ENCODE results near the gene SLC35G2. TPM values are rescaled to one million over a fixed set of nuclear protein-coding genes. Genes with fewer than 3 reads are reported as not detected.

Gene SLC35G2
- total RNA-seq, 2 donors from 2014 or later: 0.74 to 1.2 TPM

DNA sequence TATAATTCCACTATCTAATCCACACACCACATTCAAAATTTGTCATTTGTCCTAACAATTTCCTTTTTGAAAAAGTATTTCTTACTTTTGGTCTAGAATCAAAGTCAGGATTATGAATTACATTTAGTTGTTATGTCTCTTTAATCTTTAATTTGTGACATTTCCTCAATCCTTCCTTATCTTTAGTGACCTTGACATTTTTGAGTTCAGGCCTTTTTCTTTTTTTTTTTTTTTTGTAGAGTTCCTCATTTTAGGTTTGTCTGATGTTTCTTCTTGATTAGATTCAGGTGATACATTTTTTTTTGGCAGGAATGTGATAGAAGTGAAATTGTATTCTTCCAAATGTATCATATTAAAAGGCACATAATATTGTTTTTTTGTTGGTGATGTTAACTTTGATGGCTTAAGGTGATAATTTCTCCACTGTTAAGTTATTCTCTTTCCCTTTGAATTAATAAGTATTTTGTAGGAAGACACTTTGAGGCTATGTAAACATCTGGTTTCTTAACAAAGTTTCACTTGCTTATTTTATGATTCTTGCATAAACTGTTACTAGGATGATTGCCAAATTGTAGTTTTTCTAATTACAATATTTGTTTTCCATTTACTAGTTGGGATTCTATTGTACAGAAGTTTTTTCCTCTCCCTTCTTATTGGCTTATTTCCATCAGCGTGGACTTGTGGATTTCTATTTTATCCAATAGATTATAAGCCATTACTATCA, 16.3 kb downstream of the SLC35G2 start:
- Histone ChIP-seq H3K4me3 (no peak overlapping the region), H3K9ac (ENCODE audit: low read depth in 2 of 2, low read length in 2 of 2) (no peak overlapping the region), H3K9me3 (no peaks in the 10 kb centered on the region), H3K27ac (no peak overlapping the region), H3K36me3 (no peaks in the 10 kb centered on the region), H3K4me1 (no peaks in the 10 kb centered on the region), H3K27me3 (no peaks in the 10 kb centered on the region)
- DNase-seq: no peak
- intact Hi-C loops (cut with DNase I): no loop called here
- TF ChIP-seq, protein P1, sequence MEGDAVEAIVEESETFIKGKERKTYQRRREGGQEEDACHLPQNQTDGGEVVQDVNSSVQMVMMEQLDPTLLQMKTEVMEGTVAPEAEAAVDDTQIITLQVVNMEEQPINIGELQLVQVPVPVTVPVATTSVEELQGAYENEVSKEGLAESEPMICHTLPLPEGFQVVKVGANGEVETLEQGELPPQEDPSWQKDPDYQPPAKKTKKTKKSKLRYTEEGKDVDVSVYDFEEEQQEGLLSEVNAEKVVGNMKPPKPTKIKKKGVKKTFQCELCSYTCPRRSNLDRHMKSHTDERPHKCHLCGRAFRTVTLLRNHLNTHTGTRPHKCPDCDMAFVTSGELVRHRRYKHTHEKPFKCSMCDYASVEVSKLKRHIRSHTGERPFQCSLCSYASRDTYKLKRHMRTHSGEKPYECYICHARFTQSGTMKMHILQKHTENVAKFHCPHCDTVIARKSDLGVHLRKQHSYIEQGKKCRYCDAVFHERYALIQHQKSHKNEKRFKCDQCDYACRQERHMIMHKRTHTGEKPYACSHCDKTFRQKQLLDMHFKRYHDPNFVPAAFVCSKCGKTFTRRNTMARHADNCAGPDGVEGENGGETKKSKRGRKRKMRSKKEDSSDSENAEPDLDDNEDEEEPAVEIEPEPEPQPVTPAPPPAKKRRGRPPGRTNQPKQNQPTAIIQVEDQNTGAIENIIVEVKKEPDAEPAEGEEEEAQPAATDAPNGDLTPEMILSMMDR (IDR thresholded peaks at IDR 0.05): no peak

DNA sequence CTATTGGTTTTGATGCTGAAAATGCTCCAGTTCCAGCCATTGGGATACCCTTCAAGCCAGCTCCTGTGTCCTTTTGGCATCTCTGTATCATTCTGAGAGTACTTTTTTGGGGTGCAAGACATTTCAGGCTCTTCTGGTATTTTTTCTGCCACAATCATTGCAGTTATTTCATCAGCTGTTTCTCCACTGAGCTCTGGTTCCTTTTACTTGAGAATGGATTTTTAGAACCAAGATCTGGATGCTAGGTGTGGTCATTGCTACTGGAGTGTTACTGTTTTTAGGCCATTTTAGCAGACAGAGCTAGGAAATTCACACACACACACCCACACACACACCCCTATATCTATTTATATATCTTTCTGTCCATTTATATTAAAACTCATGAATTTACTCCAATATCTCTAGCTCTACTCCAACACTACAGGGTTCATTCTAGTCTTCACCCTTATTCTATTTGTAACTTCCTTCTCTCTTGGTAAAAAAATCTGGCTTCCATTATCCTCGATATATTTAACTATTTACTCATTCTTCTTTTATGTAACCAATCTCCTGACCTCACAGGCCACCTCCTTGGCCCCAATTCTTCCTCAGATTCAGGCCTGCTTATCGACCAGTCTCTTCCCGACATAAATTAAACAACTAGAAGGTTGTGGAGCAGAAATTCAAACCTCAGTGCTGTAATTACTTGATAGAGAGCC, 17.0 kb downstream of the SLC35G2 start:
- no peaks in the 10 kb centered on the region for H3K27me3 ChIP-seq
- no peaks in the 10 kb centered on the region for H3K4me1 ChIP-seq
- intact Hi-C loops (cut with DNase I): no loop called here
- H3K4me3 ChIP-seq: no peak overlapping the region
- no peak overlapping the region for H3K9ac ChIP-seq (ENCODE audit: low read depth in 2 of 2, low read length in 2 of 2)
- H3K36me3 ChIP-seq: no peaks in the 10 kb centered on the region
- no peaks in the 10 kb centered on the region for H3K9me3 ChIP-seq
- H3K27ac ChIP-seq: no peak overlapping the region
- TF ChIP-seq, protein P1 (IDR thresholded peaks at IDR 0.05): no peak
- no peak for DNase-seq

DNA sequence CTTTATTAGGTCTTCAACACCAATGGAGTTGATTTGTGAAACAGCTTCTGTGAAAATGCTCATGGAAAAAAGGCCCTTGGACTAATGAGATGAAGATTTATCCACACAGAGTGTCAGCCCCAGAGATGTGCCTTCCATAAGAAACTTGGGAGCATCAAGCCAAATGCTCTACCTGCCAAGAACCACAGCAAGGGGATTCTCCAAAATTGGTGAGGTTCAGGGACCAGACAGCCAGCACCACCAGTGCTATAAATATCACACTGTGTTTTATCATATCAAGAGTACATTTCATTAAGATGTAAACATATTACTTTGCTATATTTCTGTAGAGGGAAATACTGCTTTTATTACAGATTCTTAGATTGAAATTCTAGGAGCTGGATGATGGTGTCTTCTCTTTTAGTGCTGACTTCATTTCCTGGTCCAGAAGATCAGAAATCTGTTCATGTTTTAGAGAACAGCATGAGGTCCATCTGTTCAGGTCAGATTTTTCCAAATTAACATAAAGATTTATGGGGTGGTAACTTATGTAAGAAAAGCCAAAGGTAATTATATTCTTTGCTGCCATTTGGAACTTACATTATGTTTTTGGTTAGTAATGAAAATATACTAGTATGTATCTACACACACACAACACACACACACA, 17.7 kb downstream of the SLC35G2 start:
- intact Hi-C loops (cut with DNase I): no loop called here
- no peak overlapping the region for H3K27ac ChIP-seq
- no peaks in the 10 kb centered on the region for H3K4me1 ChIP-seq
- H3K27me3 ChIP-seq: no peaks in the 10 kb centered on the region
- no peaks in the 10 kb centered on the region for H3K9me3 ChIP-seq
- H3K36me3 ChIP-seq: no peaks in the 10 kb centered on the region
- TF ChIP-seq, protein P1 (IDR thresholded peaks at IDR 0.05): no peak
- no peak for DNase-seq
- no peak overlapping the region for H3K9ac ChIP-seq (ENCODE audit: low read depth in 2 of 2, low read length in 2 of 2)
- no peak overlapping the region for H3K4me3 ChIP-seq

DNA sequence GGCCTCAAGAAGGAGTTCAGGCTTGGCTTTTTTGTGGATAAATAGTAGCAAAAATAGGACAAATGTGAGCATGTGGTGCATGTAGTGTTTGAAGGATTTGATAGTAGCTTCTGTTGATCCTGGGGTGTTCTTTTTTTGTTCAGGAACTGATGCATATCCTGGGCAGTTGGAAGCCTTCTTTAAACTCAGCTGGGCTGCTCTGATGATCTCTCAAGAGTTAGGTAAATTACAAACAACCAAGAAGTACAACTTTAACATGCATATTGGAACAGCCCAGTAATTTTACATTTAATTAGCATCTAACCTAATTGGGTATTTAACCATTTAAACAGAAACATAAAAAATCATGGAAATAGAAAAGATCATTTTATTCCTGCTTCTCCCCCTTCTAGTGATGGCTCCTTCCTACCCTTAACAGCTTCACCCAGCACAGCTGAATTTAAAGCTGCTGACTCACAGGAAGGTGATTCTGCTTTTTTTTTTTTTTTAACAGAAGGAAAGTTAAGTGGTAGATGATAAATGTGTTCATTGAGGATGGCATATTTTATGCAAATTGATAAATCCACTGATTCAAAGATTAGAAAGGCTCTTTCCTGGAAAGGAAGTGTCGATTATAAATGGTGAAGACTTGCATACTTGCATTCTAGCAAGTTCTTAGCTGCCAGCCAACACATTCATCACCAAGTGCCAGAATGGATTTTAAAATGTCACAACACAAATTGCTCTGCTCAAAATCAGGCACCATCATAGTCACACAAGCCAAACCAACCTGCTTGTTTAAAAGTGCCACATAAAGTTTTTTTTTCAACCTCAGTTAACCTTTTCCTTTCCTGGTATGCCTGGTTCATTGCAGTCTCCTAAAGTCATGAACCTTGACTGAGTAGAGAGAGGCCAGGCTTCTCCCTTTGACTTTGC, 20.0 kb downstream of the SLC35G2 start:
- H3K27me3 ChIP-seq: no peaks in the 10 kb centered on the region
- H3K27ac ChIP-seq: no peak overlapping the region
- intact Hi-C loops (cut with DNase I): no loop called here
- no peaks in the 10 kb centered on the region for H3K4me1 ChIP-seq
- H3K9ac ChIP-seq (ENCODE audit: low read depth in 2 of 2, low read length in 2 of 2): no peak overlapping the region
- H3K36me3 ChIP-seq: no peaks in the 10 kb centered on the region
- DNase-seq: no peak
- TF ChIP-seq, protein P1 (IDR thresholded peaks at IDR 0.05): no peak
- H3K4me3 ChIP-seq: no peak overlapping the region
- no peaks in the 10 kb centered on the region for H3K9me3 ChIP-seq

DNA sequence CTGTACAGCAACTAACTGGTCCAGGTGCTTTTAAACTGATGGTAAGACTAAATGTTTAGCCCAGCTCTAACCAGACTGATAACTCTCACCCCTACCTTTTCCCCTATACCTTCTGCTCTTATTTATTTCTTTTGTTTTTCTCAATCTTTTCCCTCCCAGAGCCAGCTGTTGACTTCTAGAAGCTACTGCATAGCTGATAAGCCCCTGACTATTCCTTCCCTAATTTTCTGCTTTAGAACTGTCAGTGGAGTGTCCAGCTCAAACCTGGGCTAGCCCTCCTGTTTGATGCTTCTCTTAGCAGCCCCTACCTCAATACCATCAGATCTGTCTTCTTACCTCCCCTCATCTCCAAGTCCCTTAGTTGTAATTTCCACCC, 20.6 kb downstream of the SLC35G2 start:
- no peaks in the 10 kb centered on the region for H3K4me1 ChIP-seq
- intact Hi-C loops (cut with DNase I): no loop called here
- H3K27ac ChIP-seq: no peak overlapping the region
- H3K9me3 ChIP-seq: no peaks in the 10 kb centered on the region
- TF ChIP-seq, protein P1 (IDR thresholded peaks at IDR 0.05): no peak
- no peaks in the 10 kb centered on the region for H3K27me3 ChIP-seq
- H3K4me3 ChIP-seq: no peak overlapping the region
- no peak overlapping the region for H3K9ac ChIP-seq (ENCODE audit: low read depth in 2 of 2, low read length in 2 of 2)
- no peak for DNase-seq
- H3K36me3 ChIP-seq: no peaks in the 10 kb centered on the region
